Measurements from ENCODE around the gene RAC2.

RAC2 gene

DNA sequence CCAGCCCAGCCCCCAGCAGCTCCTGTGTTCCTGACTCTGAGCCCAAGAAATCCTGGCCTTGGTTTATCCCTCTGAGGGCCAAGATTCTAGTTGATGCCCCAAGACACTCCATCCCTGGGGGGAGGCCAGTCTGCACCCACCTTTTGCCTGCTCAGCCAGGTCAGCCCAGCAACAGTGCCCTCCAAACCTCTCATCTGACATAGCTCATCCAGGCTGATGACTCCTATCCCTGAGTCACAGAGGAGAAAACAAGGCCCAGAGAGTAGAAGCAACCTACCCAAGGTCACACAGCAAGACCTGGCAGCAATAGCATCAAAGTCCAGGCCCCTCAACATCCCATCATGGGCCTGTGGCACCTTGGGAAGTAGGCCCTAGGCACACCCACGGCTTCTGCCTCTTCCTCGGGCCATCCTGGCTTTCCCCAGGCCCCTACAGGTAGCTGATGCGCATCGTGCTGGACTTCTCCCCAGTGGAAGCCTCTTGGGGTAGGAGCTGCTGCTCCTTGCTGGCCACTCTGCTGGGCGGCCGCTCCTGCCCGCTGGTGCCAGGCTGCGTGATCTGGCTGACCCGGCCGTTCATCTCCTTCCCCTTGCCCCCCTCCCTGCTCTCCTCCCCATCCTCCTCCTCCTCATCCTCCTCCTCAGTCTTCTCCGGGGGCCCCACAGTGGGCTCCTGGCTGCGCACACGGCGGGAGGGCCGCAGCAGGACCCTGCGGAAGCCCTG is 37.8 kb downstream of the RAC2 start:
- H3K27ac ChIP-seq: no peak overlapping the region
- no peak overlapping the region for H3K4me3 ChIP-seq (IDR thresholded peaks at IDR 0.05; ENCODE audit: insufficient read depth, low read depth, low read length)
- peaks cover 14% of the 10 kb centered on the region for H3K79me2 ChIP-seq (ENCODE audit: insufficient read depth, low read depth)
- no peak for TF ChIP-seq CTCF (conservative IDR thresholded peaks at IDR 0.05; ENCODE audit: low read depth, low read length)
- H3K27me3 ChIP-seq (ENCODE audit: insufficient read depth, low read depth): no peaks in the 10 kb centered on the region
- H3K4me1 ChIP-seq (ENCODE audit: low read depth, poor library complexity, severe bottlenecking): peaks cover 21% of the 10 kb centered on the region
- no peaks in the 10 kb centered on the region for H3K36me3 ChIP-seq (ENCODE audit: insufficient read depth)
- no peak overlapping the region for H3K9ac ChIP-seq
- no peaks in the 10 kb centered on the region for H4K20me1 ChIP-seq (ENCODE audit: insufficient read depth)
- H3K4me2 ChIP-seq: no peak overlapping the region
- no peak overlapping the region for H2AFZ ChIP-seq (ENCODE audit: low read depth)

DNA sequence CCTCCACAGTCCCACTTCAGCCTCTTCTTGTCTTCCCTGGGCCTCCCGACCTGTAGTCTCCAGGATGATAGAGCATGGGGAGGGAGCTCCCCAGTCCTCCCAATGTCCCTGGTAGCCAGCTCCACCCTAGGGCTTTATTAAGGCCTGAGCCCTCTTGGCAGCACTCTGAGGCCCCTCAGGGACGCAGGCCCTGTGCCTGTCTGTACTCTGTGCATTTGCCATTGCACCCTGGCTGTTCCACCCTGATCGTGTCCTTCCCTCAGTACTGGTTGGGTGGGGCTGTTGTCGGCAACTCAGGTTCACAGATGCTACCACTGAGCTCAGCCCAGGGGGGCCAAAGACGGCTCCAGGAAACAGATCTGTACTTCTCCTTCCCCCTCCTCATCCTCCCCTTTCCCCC is 39.0 kb downstream of the RAC2 start:
- Histone ChIP-seq H3K9ac (no peak overlapping the region), H3K27me3 (ENCODE audit: insufficient read depth, low read depth) (no peaks in the 10 kb centered on the region), H3K4me1 (ENCODE audit: low read depth, poor library complexity, severe bottlenecking) (peaks cover 23% of the 10 kb centered on the region), H3K27ac (no peak overlapping the region), H3K4me2 (no peak overlapping the region), H3K4me3 (IDR thresholded peaks at IDR 0.05; ENCODE audit: insufficient read depth, low read depth, low read length) (no peak overlapping the region), H3K36me3 (ENCODE audit: insufficient read depth) (no peaks in the 10 kb centered on the region), H3K79me2 (ENCODE audit: insufficient read depth, low read depth) (peaks cover 2% of the 10 kb centered on the region; the same call in 1 of the 2 replicates), H4K20me1 (ENCODE audit: insufficient read depth) (no peaks in the 10 kb centered on the region), H2AFZ (ENCODE audit: low read depth) (no peak overlapping the region)
- TF ChIP-seq CTCF (conservative IDR thresholded peaks at IDR 0.05; ENCODE audit: low read depth, low read length): no peak

- H3K27me3 ChIP-seq (ENCODE audit: insufficient read depth, low read depth): no peaks in the 10 kb centered on the region
- peaks cover 24% of the 10 kb centered on the region for H3K4me1 ChIP-seq (ENCODE audit: low read depth, poor library complexity, severe bottlenecking)
- H2AFZ ChIP-seq (ENCODE audit: low read depth): no peak overlapping the region
- no peak overlapping the region for H3K4me2 ChIP-seq
- no peak overlapping the region for H3K27ac ChIP-seq
- H3K9ac ChIP-seq: no peak overlapping the region
- no peak overlapping the region for H3K4me3 ChIP-seq (IDR thresholded peaks at IDR 0.05; ENCODE audit: insufficient read depth, low read depth, low read length)
- H4K20me1 ChIP-seq (ENCODE audit: insufficient read depth): no peaks in the 10 kb centered on the region
- no peaks in the 10 kb centered on the region for H3K36me3 ChIP-seq (ENCODE audit: insufficient read depth)
- TF ChIP-seq CTCF (conservative IDR thresholded peaks at IDR 0.05; ENCODE audit: low read depth, low read length): no peak
- no peaks in the 10 kb centered on the region; the same call in 1 of the 2 replicates for H3K79me2 ChIP-seq (ENCODE audit: insufficient read depth, low read depth)
Measured at GRCh38 chr22:37204045-37204655, 39.9 kb downstream of the RAC2 start.

GRCh38 chr22:37203354-37204044 is 40.6 kb downstream of the RAC2 start:
- H3K4me3 ChIP-seq (IDR thresholded peaks at IDR 0.05; ENCODE audit: insufficient read depth, low read depth, low read length): no peak overlapping the region
- H3K9ac ChIP-seq: no peak overlapping the region
- no peaks in the 10 kb centered on the region for H3K36me3 ChIP-seq (ENCODE audit: insufficient read depth)
- peaks cover 24% of the 10 kb centered on the region for H3K4me1 ChIP-seq (ENCODE audit: low read depth, poor library complexity, severe bottlenecking)
- H3K4me2 ChIP-seq: no peak overlapping the region
- H3K27me3 ChIP-seq (ENCODE audit: insufficient read depth, low read depth): no peaks in the 10 kb centered on the region
- TF ChIP-seq CTCF (conservative IDR thresholded peaks at IDR 0.05; ENCODE audit: low read depth, low read length): no peak
- H4K20me1 ChIP-seq (ENCODE audit: insufficient read depth): no peaks in the 10 kb centered on the region
- no peaks in the 10 kb centered on the region; the same call in 1 of the 2 replicates for H3K79me2 ChIP-seq (ENCODE audit: insufficient read depth, low read depth)
- H2AFZ ChIP-seq (ENCODE audit: low read depth): no peak overlapping the region
- H3K27ac ChIP-seq: no peak overlapping the region

All from KMS-11 (cell line).